ENCODE results near the gene IFITM5.

IFITM5 gene

GRCh38 chr11:253160-253885 is 46.0 kb downstream of the IFITM5 start:
- no peak overlapping the region for H3K4me3 Mint-ChIP-seq
- H3K27ac Mint-ChIP-seq, result peak overlapping the region; percentile 15
- H3K36me3 Mint-ChIP-seq (ENCODE audit: low read depth), result peaks cover 43% of the 10 kb centered on the region
- H3K27me3 Mint-ChIP-seq (ENCODE audit: low read depth), result peaks cover 4% of the 10 kb centered on the region
- no peaks in the 10 kb centered on the region for H3K9me3 Mint-ChIP-seq
- H3K4me1 Mint-ChIP-seq (ENCODE audit: low read depth), result peaks cover 10% of the 10 kb centered on the region
- no peak for DNase-seq (ENCODE audit: low spot score)

- no peak for DNase-seq (ENCODE audit: low spot score)
- H3K27me3 Mint-ChIP-seq (ENCODE audit: low read depth), result no peaks in the 10 kb centered on the region
- H3K4me3 Mint-ChIP-seq, result no peak overlapping the region
- H3K9me3 Mint-ChIP-seq, result no peaks in the 10 kb centered on the region
- H3K27ac Mint-ChIP-seq, result no peak overlapping the region
- H3K4me1 Mint-ChIP-seq (ENCODE audit: low read depth), result peaks cover 10% of the 10 kb centered on the region
- peaks cover 50% of the 10 kb centered on the region for H3K36me3 Mint-ChIP-seq (ENCODE audit: low read depth)
Observed at GRCh38 chr11:252666-253065, 46.7 kb downstream of the IFITM5 start.

GRCh38 chr11:251550-251949 is 47.8 kb downstream of the IFITM5 start:
- no peak overlapping the region for H3K27ac Mint-ChIP-seq
- H3K27me3 Mint-ChIP-seq (ENCODE audit: low read depth), result no peaks in the 10 kb centered on the region
- no peaks in the 10 kb centered on the region for H3K9me3 Mint-ChIP-seq
- peaks cover 58% of the 10 kb centered on the region for H3K36me3 Mint-ChIP-seq (ENCODE audit: low read depth)
- DNase-seq (ENCODE audit: low spot score), result no peak
- peaks cover 10% of the 10 kb centered on the region for H3K4me1 Mint-ChIP-seq (ENCODE audit: low read depth)
- no peak overlapping the region for H3K4me3 Mint-ChIP-seq

GRCh38 chr11:250740-251299 is 48.5 kb downstream of the IFITM5 start:
- Mint-ChIP-seq H3K27me3 (ENCODE audit: low read depth) (no peaks in the 10 kb centered on the region), H3K27ac (peak overlapping the region; percentile 33), H3K4me1 (ENCODE audit: low read depth) (peaks cover 10% of the 10 kb centered on the region), H3K9me3 (no peaks in the 10 kb centered on the region), H3K4me3 (no peak overlapping the region), H3K36me3 (ENCODE audit: low read depth) (peaks cover 63% of the 10 kb centered on the region)
- peak; percentile 62 for DNase-seq (ENCODE audit: low spot score)

- Mint-ChIP-seq H3K4me3 (no peak overlapping the region), H3K4me1 (ENCODE audit: low read depth) (peaks cover 10% of the 10 kb centered on the region), H3K27me3 (ENCODE audit: low read depth) (no peaks in the 10 kb centered on the region), H3K9me3 (no peaks in the 10 kb centered on the region), H3K27ac (no peak overlapping the region), H3K36me3 (ENCODE audit: low read depth) (peaks cover 69% of the 10 kb centered on the region)
- no peak for DNase-seq (ENCODE audit: low spot score)
Observed at GRCh38 chr11:250274-250673, 49.1 kb downstream of the IFITM5 start.

- Mint-ChIP-seq H3K9me3 (no peaks in the 10 kb centered on the region), H3K27me3 (ENCODE audit: low read depth) (no peaks in the 10 kb centered on the region), H3K4me1 (ENCODE audit: low read depth) (peaks cover 10% of the 10 kb centered on the region), H3K4me3 (no peak overlapping the region), H3K27ac (peak overlapping the region; percentile 6), H3K36me3 (ENCODE audit: low read depth) (peaks cover 75% of the 10 kb centered on the region)
- no peak for DNase-seq (ENCODE audit: low spot score)
Observed at GRCh38 chr11:249062-249461, 50.3 kb downstream of the IFITM5 start.
